HCT116 (cell line): ENCODE measurements around the gene PDSS1.

Source experiments
- EGR1 ChIP-seq: IDR thresholded peaks from 2 replicates; pipeline ENCODE4 v1.6.1; 2012; ENCODE audit warnings: low read depth
- EZH2 ChIP-seq: fragments of 200-600 bp; sonication (generic); IDR thresholded peaks from 2 replicates; pipeline ENCODE4 v1.6.1; 2017; ENCODE audit warnings: antibody characterized with exemption, mixed run types
- JUND ChIP-seq: IDR thresholded peaks from 2 replicates; pipeline ENCODE4 v1.6.1; 2012
- POLR2AphosphoS5 ChIP-seq: IDR thresholded peaks from 2 replicates; pipeline ENCODE4 v1.6.1; 2011; ENCODE audit warnings: mild to moderate bottlenecking, low read depth, low read length, moderate library complexity
- TF ChIP-seq, protein P1 (sequence below), 3 experiments: fragments of 200-600 bp in 1 of 3; sonication (generic) in 1 of 3; IDR thresholded peaks in 2 of 3; conservative IDR thresholded peaks in 1 of 3; 2 replicates each; pipeline ENCODE4 v1.5.1; 2012 to 2017; ENCODE audit warnings: low read depth in 2 of 3, low read length in 2 of 3, antibody characterized with exemption in 1 of 3, borderline replicate concordance in 1 of 3, control low read depth in 1 of 3, mild to moderate bottlenecking in 1 of 3, mixed read lengths in 1 of 3, mixed run types in 1 of 3, moderate library complexity in 1 of 3; ENCODE audit not compliant: insufficient read depth in 1 of 3

GRCh38 chr10:26735435-26735834 is 37.9 kb downstream of the PDSS1 start:
- TF ChIP-seq, protein P1, sequence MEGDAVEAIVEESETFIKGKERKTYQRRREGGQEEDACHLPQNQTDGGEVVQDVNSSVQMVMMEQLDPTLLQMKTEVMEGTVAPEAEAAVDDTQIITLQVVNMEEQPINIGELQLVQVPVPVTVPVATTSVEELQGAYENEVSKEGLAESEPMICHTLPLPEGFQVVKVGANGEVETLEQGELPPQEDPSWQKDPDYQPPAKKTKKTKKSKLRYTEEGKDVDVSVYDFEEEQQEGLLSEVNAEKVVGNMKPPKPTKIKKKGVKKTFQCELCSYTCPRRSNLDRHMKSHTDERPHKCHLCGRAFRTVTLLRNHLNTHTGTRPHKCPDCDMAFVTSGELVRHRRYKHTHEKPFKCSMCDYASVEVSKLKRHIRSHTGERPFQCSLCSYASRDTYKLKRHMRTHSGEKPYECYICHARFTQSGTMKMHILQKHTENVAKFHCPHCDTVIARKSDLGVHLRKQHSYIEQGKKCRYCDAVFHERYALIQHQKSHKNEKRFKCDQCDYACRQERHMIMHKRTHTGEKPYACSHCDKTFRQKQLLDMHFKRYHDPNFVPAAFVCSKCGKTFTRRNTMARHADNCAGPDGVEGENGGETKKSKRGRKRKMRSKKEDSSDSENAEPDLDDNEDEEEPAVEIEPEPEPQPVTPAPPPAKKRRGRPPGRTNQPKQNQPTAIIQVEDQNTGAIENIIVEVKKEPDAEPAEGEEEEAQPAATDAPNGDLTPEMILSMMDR (IDR thresholded peaks at IDR 0.05 in 2 of 3, conservative IDR thresholded peaks at IDR 0.05 in 1 of 3; ENCODE audit: borderline replicate concordance in 1 of 3, insufficient read depth in 1 of 3, low read depth in 2 of 3, low read length in 2 of 3), result no peak
- TF ChIP-seq POLR2AphosphoS5 (no peak), EZH2 (no peak), EGR1 (no peak), JUND (no peak)
